Endothelial cell of umbilical vein (primary cell): ENCODE data around the gene IFNA2. TPM values are rescaled to one million over a fixed set of nuclear protein-coding genes. Genes with fewer than 3 reads are reported as not detected.

Experiments used
- BruUV-seq: library from RNA; stranded (reverse); fragments of 400-500 nt; replicated peaks from 2 replicates; lab custom pipeline; 2021; lab: Mats Ljungman, UMichigan
- CTCF ChIA-PET: fragments of 300-600, 350-600 bp; sonication (Branson Sonifier 250); formaldehyde crosslinking; loops from one replicate; lab custom pipeline; 2021; ENCODE audit warnings: antibody characterized with exemption, inconsistent platforms; lab: Charles Lee
- POLR2A ChIA-PET: fragments of 300-600, 350-600 bp; sonication (Branson Sonifier 250); formaldehyde crosslinking; loops from one replicate; lab custom pipeline; 2021; ENCODE audit warnings: antibody characterized with exemption, inconsistent platforms; lab: Charles Lee
- DNase-seq: peaks from one replicate; pipeline ENCODE4 v3.0.0-alpha.2; 2011; ENCODE audit warnings: low read depth, low spot score
- FAIRE-seq: peaks from 2 replicates; lab custom pipeline; 2011; peaks lifted over from hg19 to GRCh38; lab: Jason Lieb, UNC
- H2AFZ ChIP-seq: 2 replicates; pipeline ENCODE4 v1.6.0; 2012; ENCODE audit warnings: low read depth, low read length, control low read depth, inconsistent platforms
- H3K27ac ChIP-seq: 2 replicates; pipeline ENCODE4 v1.5.1; 2011; ENCODE audit warnings: low read depth, mild to moderate bottlenecking, control low read depth, low read length, moderate library complexity; ENCODE audit not compliant: insufficient read depth
- H3K27me3 ChIP-seq, 2 experiments: 2 replicates each; pipeline versions ENCODE4 v1.6.0 to v1.6.1; 2011; ENCODE audit warnings: low read length in 2 of 2, mixed read lengths in 1 of 2; ENCODE audit not compliant: control insufficient read depth in 2 of 2, insufficient read depth in 2 of 2
- H3K36me3 ChIP-seq, 2 experiments: 2 replicates in 1 of 2; 3 replicates in 1 of 2; pipeline ENCODE4 v1.5.1; 2011; ENCODE audit warnings: low read length in 2 of 2, mild to moderate bottlenecking in 1 of 2, moderate library complexity in 1 of 2; ENCODE audit not compliant: control insufficient read depth in 2 of 2, insufficient read depth in 2 of 2; ENCODE audit errors: extremely low read depth in 1 of 2
- H3K4me1 ChIP-seq: 3 replicates; pipeline ENCODE4 v1.5.1; 2011; ENCODE audit warnings: mild to moderate bottlenecking, low read length; ENCODE audit not compliant: control insufficient read depth, insufficient read depth; ENCODE audit errors: extremely low read depth
- H3K4me2 ChIP-seq: 2 replicates; pipeline ENCODE4 v1.6.1; 2011; ENCODE audit warnings: low read length, control low read depth, mixed read lengths; ENCODE audit not compliant: insufficient read depth
- H3K4me3 ChIP-seq, 3 experiments: fragments of 200-600 bp in 1 of 3; sonication (generic), shearing (Covaris generic) in 1 of 3; replicated peaks in 1 of 3; 2 replicates each; pipeline ENCODE4 v1.5.1; 2011 to 2016; ENCODE audit warnings: control low read depth in 3 of 3, low read length in 3 of 3, mild to moderate bottlenecking in 2 of 3, inconsistent platforms in 1 of 3, low read depth in 1 of 3, moderate library complexity in 1 of 3; ENCODE audit not compliant: insufficient read depth in 1 of 3
- H3K79me2 ChIP-seq: 2 replicates; pipeline ENCODE4 v1.6.0; 2012; ENCODE audit warnings: low read length, inconsistent platforms; ENCODE audit not compliant: control insufficient read depth, insufficient read depth
- H3K9ac ChIP-seq: replicated peaks from 2 replicates; pipeline ENCODE3; 2011; ENCODE audit warnings: low read length, control low read depth; ENCODE audit not compliant: insufficient read depth; ENCODE audit errors: extremely low read depth
- H3K9me1 ChIP-seq: replicated peaks from 3 replicates; pipeline ENCODE4 v1.6.0; 2011; ENCODE audit warnings: mild to moderate bottlenecking, low read length; ENCODE audit not compliant: control insufficient read depth, insufficient read depth; ENCODE audit errors: extremely low read depth
- H3K9me3 ChIP-seq: replicated peaks from 2 replicates; pipeline ENCODE4 v1.5.1; 2012; ENCODE audit warnings: low read length, inconsistent platforms; ENCODE audit not compliant: control insufficient read depth, insufficient read depth
- H4K20me1 ChIP-seq: replicated peaks from 2 replicates; pipeline ENCODE3; 2011; ENCODE audit warnings: mild to moderate bottlenecking, low read length; ENCODE audit not compliant: control insufficient read depth, insufficient read depth; ENCODE audit errors: extremely low read depth
- CTCF ChIP-seq, 2 donors: IDR thresholded peaks; 1 replicate in 1 of 2; 2 replicates in 1 of 2; pipeline ENCODE4 v1.5.1; 2011; ENCODE audit warnings: low read length in 2 of 2, mild to moderate bottlenecking in 2 of 2, moderate library complexity in 2 of 2, control low read depth in 1 of 2, inconsistent platforms in 1 of 2, low read depth in 1 of 2; ENCODE audit not compliant: insufficient read depth in 1 of 2; ENCODE audit errors: extremely low read depth in 1 of 2
- POLR2AphosphoS5 ChIP-seq: IDR thresholded peaks from 2 replicates; pipeline ENCODE4 v1.6.1; 2012; ENCODE audit warnings: low read depth, mild to moderate bottlenecking, control low read depth, low read length, moderate library complexity; ENCODE audit not compliant: insufficient read depth
- dilution Hi-C: fragments of 300-500 bp; cut with MboI; formaldehyde crosslinking; loops from one replicate; pipeline ENCODE4 v1.15.0; 2019; ENCODE audit warnings: low sequenced_read_pairs; ENCODE audit not compliant: extremely low pct_ligation_motif_present
- intact Hi-C: fragments of 100-400 bp; cut with micrococcal nuclease; formaldehyde crosslinking; loops from one replicate; pipeline ENCODE4 v1.10.0; 2022
- polyA plus RNA-seq, 4 experiments: library from polyadenylated mRNA; depleted of rRNA in 3 of 4; stranded (reverse) in 3 of 4; unstranded in 1 of 4; fragments of >200 nt; gene quantifications; 2 replicates each; pipeline versions ENCODE4 v1.2.1 to v1.2.3, GENCODE V29; 2011 to 2012; ENCODE audit warnings: missing spikeins in 1 of 4
- total RNA-seq: library from RNA; stranded (reverse); gene quantifications from 2 replicates; pipeline ENCODE4 v1.2.3, GENCODE V29; 2021

IFNA2 gene
- total and polyA plus RNA-seq, 2 donors (not counting 3 experiments of a cell fraction or from before 2014, with no cell fraction given) = not detected

GRCh38 chr9:21434202-21435014 is 49.2 kb upstream of the IFNA2 start:
- no peaks in the 10 kb centered on the region for H4K20me1 ChIP-seq
- H3K4me2 ChIP-seq = no peak overlapping the region
- H3K9ac ChIP-seq = no peak overlapping the region
- TF ChIP-seq POLR2AphosphoS5 = no peak
- TF ChIP-seq CTCF (IDR thresholded peaks at IDR 0.05; ENCODE audit: extremely low read depth in 1 of 2, insufficient read depth in 1 of 2, low read depth in 1 of 2, low read length in 2 of 2) = peak; percentile 41 to 59
- H3K36me3 ChIP-seq = no peaks in the 10 kb centered on the region
- DNase-seq (peak; percentile 68), FAIRE-seq (peak; percentile 59)
- H3K9me1 ChIP-seq = no peaks in the 10 kb centered on the region
- no peaks in the 10 kb centered on the region for H3K79me2 ChIP-seq
- peaks cover 22 to 56% of the 10 kb centered on the region in 2 experiments for H3K27me3 ChIP-seq
- H3K4me3 ChIP-seq = no peak overlapping the region
- H3K27ac ChIP-seq = no peak overlapping the region
- H3K4me1 ChIP-seq = no peaks in the 10 kb centered on the region
- BruUV-seq = no TSS peak
- ChIA-PET POLR2A (interaction anchor here (0.6 kb wide), 1 partner anchor 250 kb away, joined by 3 read pairs; no protein-coding TSS in a partner anchor), CTCF (interaction anchor here (0.6 to 3.8 kb wide), 73 partner anchors 8 to 805 kb away, joined by 3 to 51 read pairs (median 6); partner anchors contain the start of genes IFNA8, KLHL9 and MTAP)
- intact Hi-C loops = loop anchor here (1.0 to 5.0 kb wide), 2 partner anchors 117 to 355 kb away; no protein-coding TSS in a partner anchor
- H2AFZ ChIP-seq = no peak overlapping the region
- H3K9me3 ChIP-seq = no peaks in the 10 kb centered on the region
- dilution Hi-C loops = no loop called here
